Transverse colon (tissue), 4 donors: Measurements from ENCODE around the gene LUZP2.

ENCODE experiments used
- CTCF ChIP-seq, 5 experiments: fragments of 200-600 bp in 3 of 5; fragments of 450-650 bp in 2 of 5; sonication (generic) in 3 of 5; IDR thresholded peaks; 1 replicate in 2 of 5; 2 replicates in 3 of 5; pipeline ENCODE4 v1.5.1; 2016 to 2017; ENCODE audit warnings: antibody characterized with exemption in 5 of 5, inconsistent platforms in 3 of 5, mild to moderate bottlenecking in 2 of 5, moderate library complexity in 1 of 5
- EP300 ChIP-seq: sonication (generic); formaldehyde crosslinking; IDR thresholded peaks from one replicate; pipeline ENCODE4 v1.6.1; 2017; ENCODE audit warnings: antibody characterized with exemption, low read depth
- POLR2A ChIP-seq: fragments of 450-650 bp; IDR thresholded peaks from one replicate; pipeline ENCODE4 v1.6.1; 2016; ENCODE audit warnings: antibody characterized with exemption, mild to moderate bottlenecking, moderate library complexity
- POLR2AphosphoS5 ChIP-seq, 3 donors: sonication (generic); formaldehyde crosslinking; IDR thresholded peaks; one replicate each; pipeline ENCODE4 v1.6.1; 2016; ENCODE audit warnings: antibody characterized with exemption in 3 of 3

GRCh38 chr11:24592360-24592759, 95.5 kb downstream of the LUZP2 start:
- TF ChIP-seq CTCF (IDR thresholded peaks at IDR 0.05) = no peak
- no peak for TF ChIP-seq POLR2A
- no peak for TF ChIP-seq POLR2AphosphoS5 (IDR thresholded peaks at IDR 0.05)
- TF ChIP-seq EP300 = no peak
